SK-N-SH (cell line): Measurements from ENCODE around the gene CCDC194. TPM values are rescaled to one million over a fixed set of nuclear protein-coding genes. Genes with fewer than 3 reads are reported as not detected.

Experiments used
- CTCF ChIA-PET: fragments of 300-600, 350-600 bp; formaldehyde crosslinking; extraction: SDS; loops from one replicate; lab custom pipeline; 2021; lab: Yijun Ruan, JAX
- POLR2A ChIA-PET: fragments of 350-600 bp; sonication (Branson Sonifier 250); formaldehyde crosslinking; extraction: SDS; loops from one replicate; lab custom pipeline; 2020; ENCODE audit warnings: antibody characterized with exemption, inconsistent platforms; lab: Yijun Ruan, JAX
- DNase-seq: peaks from one replicate; pipeline ENCODE4 v3.0.0; 2012
- H2AFZ ChIP-seq: fragments of 200-600 bp; sonication (generic); 2 replicates; pipeline ENCODE4 v1.8.1; 2016; ENCODE audit warnings: antibody characterized with exemption, mild to moderate bottlenecking, low read depth
- H3F3A ChIP-seq: fragments of 200-600 bp; sonication (generic); replicated peaks from 2 replicates; pipeline ENCODE3; 2016; ENCODE audit warnings: antibody characterized with exemption, mild to moderate bottlenecking; ENCODE audit not compliant: insufficient read depth
- H3K27ac ChIP-seq, 2 experiments: fragments of 200-500 bp in 1 of 2; fragments of 200-600 bp in 1 of 2; sonication (Bioruptor generic) in 1 of 2; sonication (generic), shearing (Covaris generic) in 1 of 2; 2 replicates each; pipeline versions ENCODE4 v1.5.1 to v1.6.1; 2014 to 2016; ENCODE audit warnings: low read depth in 2 of 2, inconsistent platforms in 1 of 2, low read length in 1 of 2, mild to moderate bottlenecking in 1 of 2, mixed read lengths in 1 of 2
- H3K27me3 ChIP-seq: fragments of 200-600 bp; sonication (generic), shearing (Covaris generic); 2 replicates; pipeline ENCODE4 v1.6.1; 2016; ENCODE audit warnings: mixed run types; ENCODE audit not compliant: insufficient read depth
- H3K36me3 ChIP-seq, 2 experiments: fragments of 200-500 bp in 1 of 2; fragments of 200-600 bp in 1 of 2; sonication (Bioruptor generic) in 1 of 2; sonication (generic) in 1 of 2; replicated peaks in 1 of 2; 2 replicates each; pipeline versions ENCODE3 to v1.5.1; 2014 to 2016; ENCODE audit warnings: low read length in 1 of 2, mild to moderate bottlenecking in 1 of 2; ENCODE audit not compliant: insufficient read depth in 2 of 2, control insufficient read depth in 1 of 2
- H3K4me1 ChIP-seq, 2 experiments: fragments of 200-500 bp in 1 of 2; fragments of 200-600 bp in 1 of 2; sonication (Bioruptor generic) in 1 of 2; sonication (generic), shearing (Covaris generic) in 1 of 2; 2 replicates each; pipeline versions ENCODE4 v1.5.1 to v1.6.1; 2014 to 2016; ENCODE audit warnings: low read depth in 1 of 2, low read length in 1 of 2, mixed run types in 1 of 2; ENCODE audit not compliant: insufficient read depth in 2 of 2, control insufficient read depth in 1 of 2
- H3K4me2 ChIP-seq: fragments of 200-600 bp; sonication (generic), shearing (Covaris generic); 2 replicates; pipeline ENCODE4 v1.6.1; 2017; ENCODE audit warnings: mixed run types
- H3K4me3 ChIP-seq, 2 experiments: fragments of 200-500 bp in 1 of 2; fragments of 200-600 bp in 1 of 2; sonication (Bioruptor generic) in 1 of 2; sonication (generic), shearing (Covaris generic) in 1 of 2; 2 replicates each; pipeline versions ENCODE4 v1.5.1 to v1.8.1; 2014 to 2016; ENCODE audit warnings: low read depth in 2 of 2, inconsistent platforms in 1 of 2, low read length in 1 of 2, mild to moderate bottlenecking in 1 of 2, mixed read lengths in 1 of 2, moderate library complexity in 1 of 2
- H3K79me2 ChIP-seq: fragments of 200-600 bp; sonication (generic); 2 replicates; pipeline ENCODE4 v1.8.1; 2017; ENCODE audit warnings: mild to moderate bottlenecking; ENCODE audit not compliant: insufficient read depth
- H3K9ac ChIP-seq: fragments of 200-600 bp; sonication (generic); 2 replicates; pipeline ENCODE4 v1.6.1; 2017; ENCODE audit warnings: mixed run types
- H3K9me2 ChIP-seq: fragments of 200-600 bp; sonication (generic); 2 replicates; pipeline ENCODE4 v1.6.1; 2017; ENCODE audit warnings: mixed run types
- H3K9me3 ChIP-seq: fragments of 200-600 bp; sonication (generic); 2 replicates; pipeline ENCODE4 v1.6.1; 2017; ENCODE audit warnings: mixed run types, mild to moderate bottlenecking, moderate library complexity
- H4K20me1 ChIP-seq: fragments of 200-600 bp; sonication (generic); 2 replicates; pipeline ENCODE4 v1.6.1; 2017; ENCODE audit warnings: mild to moderate bottlenecking, mixed run types; ENCODE audit not compliant: insufficient read depth
- CHD2 ChIP-seq: fragments of 150-350 bp; IDR thresholded peaks from 2 replicates; pipeline ENCODE4 v1.6.1; 2018; ENCODE audit warnings: low read length; ENCODE audit not compliant: partially characterized antibody
- ELF1 ChIP-seq: IDR thresholded peaks from 2 replicates; pipeline ENCODE4 v1.4.0; 2012
- EZH2phosphoT487 ChIP-seq: fragments of 200-600 bp; sonication (generic); IDR thresholded peaks from 2 replicates; pipeline ENCODE4 v1.6.1; 2017; ENCODE audit warnings: low read depth, mixed run types, mild to moderate bottlenecking, antibody characterized with exemption, moderate library complexity, borderline replicate concordance
- FOSL2 ChIP-seq: IDR thresholded peaks from 2 replicates; pipeline ENCODE4 v1.4.0; 2012; ENCODE audit warnings: low read depth, mild to moderate bottlenecking, moderate library complexity, borderline replicate concordance
- GATA2 ChIP-seq: sonication (generic); formaldehyde crosslinking; IDR thresholded peaks from 2 replicates; pipeline ENCODE4 v1.5.0; 2020; ENCODE audit warnings: mild to moderate bottlenecking, missing genetic modification reagents
- JUND ChIP-seq: IDR thresholded peaks from 2 replicates; pipeline ENCODE4 v1.4.0; 2012
- POLR2AphosphoS5 ChIP-seq: IDR thresholded peaks from 2 replicates; pipeline ENCODE4 v1.6.1; 2012; ENCODE audit warnings: low read depth, low read length
- RXRA ChIP-seq: IDR thresholded peaks from 2 replicates; pipeline ENCODE4 v1.4.0; 2012; ENCODE audit warnings: low read depth, mild to moderate bottlenecking, borderline replicate concordance
- SIN3A ChIP-seq: IDR thresholded peaks from 2 replicates; pipeline ENCODE4 v1.6.1; 2012; ENCODE audit warnings: low read depth, mild to moderate bottlenecking, low read length, moderate library complexity, borderline replicate concordance
- SMC3 ChIP-seq: IDR thresholded peaks from 2 replicates; pipeline ENCODE4 v1.6.1; 2012; ENCODE audit warnings: low read depth, low read length, improper control_type of control experiment
- TAF1 ChIP-seq: IDR thresholded peaks from 2 replicates; pipeline ENCODE4 v1.6.1; 2012; ENCODE audit warnings: low read depth, mild to moderate bottlenecking, low read length, moderate library complexity, borderline replicate concordance
- TCF12 ChIP-seq: IDR thresholded peaks from 2 replicates; pipeline ENCODE4 v1.4.0; 2012
- WGBS: methylation state at CpG from one replicate; pipeline ENCODE4 v1.1.6; 2017; ENCODE audit warnings: low lambda C conversion rate; 5-methylcytosine and 5-hydroxymethylcytosine counted together
- polyA plus RNA-seq, 3 experiments: library from polyadenylated mRNA; depleted of rRNA; stranded (reverse); fragments of >200 nt; gene quantifications; 2 replicates each; pipeline ENCODE4 v1.2.3, GENCODE V29; 2012
- TF ChIP-seq, protein P1 (sequence below): fragments of 200-600 bp; sonication (generic); IDR thresholded peaks from 2 replicates; pipeline ENCODE4 v1.6.1; 2017; ENCODE audit warnings: antibody characterized with exemption, mild to moderate bottlenecking, moderate library complexity

The CCDC194 gene
- polyA plus RNA-seq, 1 of the 3 experiments (the other 2 are of a cell fraction), result not detected

GRCh38 chr19:17411801-17412200 is 17.8 kb upstream of the CCDC194 start (continued):
- no peak for TF ChIP-seq RXRA
- no peak for TF ChIP-seq POLR2AphosphoS5
- TF ChIP-seq TAF1, result no peak
- TF ChIP-seq FOSL2, result no peak
- TF ChIP-seq, protein P1, sequence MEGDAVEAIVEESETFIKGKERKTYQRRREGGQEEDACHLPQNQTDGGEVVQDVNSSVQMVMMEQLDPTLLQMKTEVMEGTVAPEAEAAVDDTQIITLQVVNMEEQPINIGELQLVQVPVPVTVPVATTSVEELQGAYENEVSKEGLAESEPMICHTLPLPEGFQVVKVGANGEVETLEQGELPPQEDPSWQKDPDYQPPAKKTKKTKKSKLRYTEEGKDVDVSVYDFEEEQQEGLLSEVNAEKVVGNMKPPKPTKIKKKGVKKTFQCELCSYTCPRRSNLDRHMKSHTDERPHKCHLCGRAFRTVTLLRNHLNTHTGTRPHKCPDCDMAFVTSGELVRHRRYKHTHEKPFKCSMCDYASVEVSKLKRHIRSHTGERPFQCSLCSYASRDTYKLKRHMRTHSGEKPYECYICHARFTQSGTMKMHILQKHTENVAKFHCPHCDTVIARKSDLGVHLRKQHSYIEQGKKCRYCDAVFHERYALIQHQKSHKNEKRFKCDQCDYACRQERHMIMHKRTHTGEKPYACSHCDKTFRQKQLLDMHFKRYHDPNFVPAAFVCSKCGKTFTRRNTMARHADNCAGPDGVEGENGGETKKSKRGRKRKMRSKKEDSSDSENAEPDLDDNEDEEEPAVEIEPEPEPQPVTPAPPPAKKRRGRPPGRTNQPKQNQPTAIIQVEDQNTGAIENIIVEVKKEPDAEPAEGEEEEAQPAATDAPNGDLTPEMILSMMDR, result no peak

DNA sequence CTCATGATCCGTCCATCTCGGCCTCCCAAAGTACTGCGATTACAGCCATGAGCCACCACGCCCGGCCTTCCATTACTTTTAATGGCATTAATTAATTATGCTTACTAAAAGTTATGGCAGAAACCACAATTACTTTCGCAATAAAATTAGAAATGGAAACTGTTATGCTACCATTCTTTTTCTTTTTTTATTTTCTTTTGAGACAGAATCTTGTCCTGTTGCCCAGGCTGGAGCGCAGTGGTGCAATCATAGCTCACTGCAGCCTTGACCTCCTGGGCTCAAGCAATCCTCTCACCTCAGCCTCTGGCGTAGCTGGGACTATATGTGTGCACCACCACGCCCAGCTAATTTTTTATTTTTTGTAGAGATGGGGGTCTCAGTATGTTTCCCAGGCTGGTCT is 16.0 kb upstream of the CCDC194 start:
- H3K27ac ChIP-seq, result no peak overlapping the region
- CTCF ChIA-PET, result no interaction called here
- H3K9ac ChIP-seq, result no peak overlapping the region
- POLR2A ChIA-PET, result no interaction called here
- no peak overlapping the region for H3K4me3 ChIP-seq
- no peaks in the 10 kb centered on the region for H3K9me3 ChIP-seq
- H3K36me3 ChIP-seq, result no peaks in the 10 kb centered on the region
- no peaks in the 10 kb centered on the region for H3K9me2 ChIP-seq
- no peaks in the 10 kb centered on the region for H3F3A ChIP-seq
- no peak overlapping the region for H3K4me2 ChIP-seq
- no peaks in the 10 kb centered on the region for H3K79me2 ChIP-seq
- TF ChIP-seq FOSL2 (no peak), SMC3 (no peak), CHD2 (no peak), EZH2phosphoT487 (no peak), RXRA (no peak), SIN3A (no peak), TCF12 (no peak), POLR2AphosphoS5 (no peak), GATA2 (CRISPR knock-in tag) (no peak), JUND (no peak)
- H3K27me3 ChIP-seq, result no peaks in the 10 kb centered on the region
- H2AFZ ChIP-seq, result no peak overlapping the region
- H4K20me1 ChIP-seq, result no peaks in the 10 kb centered on the region
- no peak for DNase-seq
- 93% methylated on average over 9 of the region's 9 CpGs for WGBS
- H3K4me1 ChIP-seq, result peaks cover 0 to 21% of the 10 kb centered on the region in 2 experiments; a peak in 1 of 4 replicates

DNA sequence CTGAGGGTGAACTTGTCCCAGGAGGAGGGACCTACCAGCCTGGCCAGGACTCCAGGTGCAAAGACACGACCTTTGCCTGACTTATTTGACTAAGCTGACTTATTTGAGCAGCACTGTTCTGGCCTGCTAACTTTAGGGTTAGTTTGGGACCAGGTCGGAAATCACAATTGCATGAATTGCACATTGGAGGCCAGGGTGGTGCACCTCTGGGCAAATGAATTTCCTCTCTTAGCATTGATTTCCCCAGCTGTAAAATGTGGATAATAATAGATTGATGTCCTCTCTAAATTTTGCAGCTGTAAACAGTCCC is 12.8 kb upstream of the CCDC194 start:
- no peak overlapping the region for H2AFZ ChIP-seq
- H3K9me2 ChIP-seq, result no peaks in the 10 kb centered on the region
- TF ChIP-seq FOSL2 (no peak), CHD2 (no peak), TAF1 (no peak), ELF1 (no peak)
- 72% methylated on average over 2 of the region's 2 CpGs for WGBS
- H3K4me2 ChIP-seq, result no peak overlapping the region
- POLR2A ChIA-PET, result no interaction called here
- H3K36me3 ChIP-seq, result no peaks in the 10 kb centered on the region
- H3F3A ChIP-seq, result no peaks in the 10 kb centered on the region
- H3K4me3 ChIP-seq, result no peak overlapping the region
- H3K9me3 ChIP-seq, result no peaks in the 10 kb centered on the region
- H3K4me1 ChIP-seq, result peaks cover 0 to 23% of the 10 kb centered on the region in 2 experiments; a peak in 1 of 4 replicates
- no peaks in the 10 kb centered on the region for H3K27me3 ChIP-seq
- CTCF ChIA-PET, result interaction anchor here (0.6 to 1.2 kb wide), 3 partner anchors 15 to 59 kb away, joined by 3 to 5 read pairs (median 3); no protein-coding TSS in a partner anchor
- no peak for DNase-seq
- H3K9ac ChIP-seq, result no peak overlapping the region
- H4K20me1 ChIP-seq, result no peaks in the 10 kb centered on the region
- no peak overlapping the region for H3K27ac ChIP-seq
- H3K79me2 ChIP-seq, result no peaks in the 10 kb centered on the region
